Inferior parietal cortex (tissue), 1 donor: ENCODE measurements around the gene MAPT.
"Not testable (repeated sequence)": the region's sequence is repeated elsewhere in the genome, so short reads cannot be mapped to it uniquely, and the experiment has no call there.

ENCODE experiments used
- DNase-seq: peaks from one replicate; pipeline ENCODE4 v3.0.0-alpha.2; 2016; ENCODE audit errors: extremely low spot score

MAPT gene

GRCh38 chr17:45929344-45929743 is 35.0 kb downstream of the MAPT start:
- DNase-seq, result no peak

GRCh38 chr17:45930420-45930951 is 36.1 kb downstream of the MAPT start:
- DNase-seq, result no peak

GRCh38 chr17:45931677-45932076 is 37.3 kb downstream of the MAPT start:
- DNase-seq, result no peak

GRCh38 chr17:45934044-45934979 is 40.0 kb downstream of the MAPT start:
- DNase-seq, result no peak

- DNase-seq, result no peak
Measured at GRCh38 chr17:45935197-45935709, 40.9 kb downstream of the MAPT start.

GRCh38 chr17:45935710-45936509 is 41.6 kb downstream of the MAPT start:
- no peak for DNase-seq

- no peak for DNase-seq
Measured at GRCh38 chr17:45936610-45937009, 42.3 kb downstream of the MAPT start.

GRCh38 chr17:45937186-45937585 is 42.8 kb downstream of the MAPT start:
- DNase-seq, result not testable (repeated sequence)

- DNase-seq, result no peak
Measured at GRCh38 chr17:45939395-45939794, 45.0 kb downstream of the MAPT start.

- DNase-seq, result no peak
Measured at GRCh38 chr17:45940293-45940692, 45.9 kb downstream of the MAPT start.

- peak; percentile 75 for DNase-seq
Measured at GRCh38 chr17:45940826-45941225, 46.5 kb downstream of the MAPT start.

- DNase-seq, result no peak
Measured at GRCh38 chr17:45941395-45941794, 47.0 kb downstream of the MAPT start.

GRCh38 chr17:45942284-45942683 is 47.9 kb downstream of the MAPT start:
- peak; percentile 95 for DNase-seq

GRCh38 chr17:45946841-45947256 is 52.5 kb downstream of the MAPT start:
- DNase-seq, result peak; percentile 65

- DNase-seq, result no peak
Measured at GRCh38 chr17:45948498-45948880, 54.1 kb downstream of the MAPT start.

GRCh38 chr17:45948881-45949624 is 54.7 kb downstream of the MAPT start:
- DNase-seq, result peak; percentile 82

- DNase-seq, result no peak
Measured at GRCh38 chr17:45949755-45950320, 55.5 kb downstream of the MAPT start.

- peak; percentile 61 for DNase-seq
Measured at GRCh38 chr17:45950888-45951287, 56.5 kb downstream of the MAPT start.

- no peak for DNase-seq
Measured at GRCh38 chr17:45951403-45951802, 57.0 kb downstream of the MAPT start.

- no peak for DNase-seq
Measured at GRCh38 chr17:45951941-45952340, 57.6 kb downstream of the MAPT start.

- DNase-seq, result no peak
Measured at GRCh38 chr17:45952814-45953320, 58.5 kb downstream of the MAPT start.
